A549 (cell line): ENCODE data around the gene ATP13A4. TPM values are rescaled to one million over a fixed set of nuclear protein-coding genes. Genes with fewer than 3 reads are reported as not detected.

ENCODE experiments used
- ATAC-seq, 2 experiments: fragments of 200-7000 bp in 1 of 2; fragments of >200 bp in 1 of 2; cut with Nextera tagmentation in 1 of 2; cut with Tn5 transposase in 1 of 2; 3 replicates each; pipeline versions ENCODE4 v1.8.0 to v1.9.1; 2018 to 2020; ENCODE audit warnings: mild to moderate bottlenecking in 1 of 2, moderate library complexity in 1 of 2
- CTCF ChIA-PET: fragments of 300-600 bp; sonication (Branson Sonifier 250); formaldehyde crosslinking; extraction: SDS; loops from one replicate; lab custom pipeline; 2021; ENCODE audit warnings: antibody characterized with exemption, inconsistent platforms; lab: Yijun Ruan, JAX
- POLR2A ChIA-PET: fragments of 350-600 bp; formaldehyde crosslinking; extraction: SDS; loops from one replicate; lab custom pipeline; 2021; ENCODE audit warnings: antibody characterized with exemption, inconsistent platforms; lab: Yijun Ruan, JAX
- DNase-seq, 2 experiments: peaks; one replicate each; pipeline versions ENCODE4 v3.0.0 to v3.0.0-alpha.2; 2011 to 2016; ENCODE audit warnings: low read depth in 1 of 2, low spot score in 1 of 2
- FAIRE-seq: peaks from 2 replicates; lab custom pipeline; 2011; peaks lifted over from hg19 to GRCh38; lab: Jason Lieb, UNC
- H3K27ac ChIP-seq, 2 experiments: fragments of >200 bp; sonication (Bioruptor Twin); formaldehyde crosslinking; 3 replicates each; pipeline ENCODE4 v1.5.1; 2016 to 2017
- H3K4me1 ChIP-seq: fragments of >200 bp; sonication (Bioruptor Twin); formaldehyde crosslinking; 3 replicates; pipeline ENCODE4 v1.6.1; 2016
- H3K4me2 ChIP-seq: fragments of >200 bp; sonication (Bioruptor Twin); formaldehyde crosslinking; 3 replicates; pipeline ENCODE4 v1.6.1; 2016
- H3K4me3 ChIP-seq: fragments of >200 bp; sonication (Bioruptor Twin); formaldehyde crosslinking; 3 replicates; pipeline ENCODE4 v1.5.1; 2016
- H3K9me3 ChIP-seq: fragments of >200 bp; sonication (Bioruptor Twin); formaldehyde crosslinking; 3 replicates; pipeline ENCODE4 v1.6.1; 2016
- BCL3 ChIP-seq: fragments of >200 bp; sonication (Bioruptor Twin); formaldehyde crosslinking; IDR thresholded peaks from 3 replicates; pipeline ENCODE4 v1.6.1; 2016
- BHLHE40 ChIP-seq: IDR thresholded peaks from 2 replicates; pipeline ENCODE4 v1.6.1; 2012; ENCODE audit warnings: low read depth, low read length, inconsistent platforms
- CBX8 ChIP-seq: fragments of 200-600 bp; sonication (generic); IDR thresholded peaks from 2 replicates; pipeline ENCODE4 v1.6.1; 2016
- CHD2 ChIP-seq: fragments of 150-350 bp; IDR thresholded peaks from 2 replicates; pipeline ENCODE4 v1.6.1; 2014; ENCODE audit warnings: low read length; ENCODE audit not compliant: partially characterized antibody
- CHD4 ChIP-seq: fragments of 200-600 bp; sonication (generic); IDR thresholded peaks from 2 replicates; pipeline ENCODE4 v1.6.1; 2016; ENCODE audit warnings: antibody characterized with exemption, mild to moderate bottlenecking, borderline replicate concordance
- E2F6 ChIP-seq: IDR thresholded peaks from 2 replicates; pipeline ENCODE4 v1.6.1; 2012; ENCODE audit warnings: low read depth, borderline replicate concordance
- ELK1 ChIP-seq: fragments of 150-350 bp; IDR thresholded peaks from 2 replicates; pipeline ENCODE4 v1.6.1; 2014; ENCODE audit warnings: low read depth, mild to moderate bottlenecking, low read length
- ESRRA ChIP-seq: fragments of 150-350 bp; IDR thresholded peaks from 2 replicates; pipeline ENCODE4 v1.6.1; 2014; ENCODE audit warnings: mild to moderate bottlenecking, low read length, borderline replicate concordance
- FOSB ChIP-seq: fragments of 250-450 bp; sonication (Bioruptor Pico); IDR thresholded peaks from 2 replicates; pipeline ENCODE4 v1.5.0; 2020; ENCODE audit warnings: mild to moderate bottlenecking, moderate library complexity
- FOSL2 ChIP-seq, 2 experiments: fragments of 450-650 bp in 1 of 2; fragments of >200 bp in 1 of 2; sonication (Bioruptor Twin) in 1 of 2; formaldehyde crosslinking; IDR thresholded peaks; 2 replicates each; pipeline versions ENCODE4 v1.5.0 to v1.6.1; 2016 to 2020; ENCODE audit warnings: mild to moderate bottlenecking in 1 of 2, moderate library complexity in 1 of 2
- GATA3 ChIP-seq: IDR thresholded peaks from 2 replicates; pipeline ENCODE4 v1.6.1; 2012; ENCODE audit warnings: borderline replicate concordance
- HES2 ChIP-seq: fragments of >200 bp; sonication (Bioruptor Twin); formaldehyde crosslinking; IDR thresholded peaks from 2 replicates; pipeline ENCODE4 v1.6.1; 2016
- HOXB5 ChIP-seq: fragments of 250-450 bp; sonication (Bioruptor Pico); IDR thresholded peaks from 2 replicates; pipeline ENCODE4 v1.5.0; 2020; ENCODE audit warnings: mild to moderate bottlenecking, moderate library complexity
- JUNB ChIP-seq: fragments of >200 bp; sonication (Bioruptor Twin); formaldehyde crosslinking; IDR thresholded peaks from 2 replicates; pipeline ENCODE4 v1.6.1; 2016
- MAZ ChIP-seq: fragments of 150-350 bp; IDR thresholded peaks from 2 replicates; pipeline ENCODE4 v1.6.1; 2014; ENCODE audit warnings: antibody characterized with exemption, low read depth, low read length, borderline replicate concordance
- NR3C1 ChIP-seq: fragments of >200 bp; sonication (Bioruptor Twin); formaldehyde crosslinking; IDR thresholded peaks from 3 replicates; pipeline ENCODE4 v1.6.1; 2017
- PHF8 ChIP-seq: fragments of 200-600 bp; sonication (generic); IDR thresholded peaks from 2 replicates; pipeline ENCODE4 v1.6.1; 2016; ENCODE audit warnings: low read depth, mild to moderate bottlenecking, antibody characterized with exemption, moderate library complexity, borderline replicate concordance
- POLR2AphosphoS2 ChIP-seq: conservative IDR thresholded peaks from 2 replicates; pipeline ENCODE4 v1.6.1; 2012; ENCODE audit warnings: low read length, improper control_type of control experiment, inconsistent platforms
- RCOR1 ChIP-seq: fragments of 150-350 bp; IDR thresholded peaks from 2 replicates; pipeline ENCODE4 v1.6.1; 2014; ENCODE audit warnings: antibody characterized with exemption, low read length, low read depth
- REST ChIP-seq: fragments of 200-600 bp; sonication (generic); IDR thresholded peaks from 2 replicates; pipeline ENCODE4 v1.6.1; 2016; ENCODE audit warnings: antibody characterized with exemption, mild to moderate bottlenecking, moderate library complexity
- RFX5 ChIP-seq: fragments of 450-650 bp; IDR thresholded peaks from 2 replicates; pipeline ENCODE4 v1.7.1; 2014; ENCODE audit warnings: antibody characterized with exemption, mild to moderate bottlenecking, moderate library complexity
- RNF2 ChIP-seq: fragments of 200-600 bp; sonication (generic); IDR thresholded peaks from 2 replicates; pipeline ENCODE4 v1.6.1; 2016; ENCODE audit warnings: low read depth, mild to moderate bottlenecking, antibody characterized with exemption, moderate library complexity, borderline replicate concordance
- SMC3 ChIP-seq: fragments of >200 bp; sonication (Bioruptor Twin); formaldehyde crosslinking; IDR thresholded peaks from 3 replicates; pipeline ENCODE4 v1.6.1; 2018; ENCODE audit warnings: inconsistent platforms
- SREBF2 ChIP-seq: fragments of 450-650 bp; IDR thresholded peaks from 2 replicates; pipeline ENCODE4 v1.6.1; 2014; ENCODE audit warnings: mild to moderate bottlenecking, moderate library complexity
- ZC3H11A ChIP-seq: fragments of 450-650 bp; IDR thresholded peaks from 2 replicates; pipeline ENCODE4 v1.6.1; 2014; ENCODE audit warnings: antibody characterized with exemption, mild to moderate bottlenecking
- ZFP36 ChIP-seq: fragments of 450-650 bp; IDR thresholded peaks from 2 replicates; pipeline ENCODE4 v1.6.1; 2014; ENCODE audit warnings: borderline replicate concordance; ENCODE audit not compliant: partially characterized antibody
- ZSCAN20 ChIP-seq: fragments of 250-450 bp; sonication (Bioruptor Pico); IDR thresholded peaks from 2 replicates; pipeline ENCODE4 v1.8.0; 2022; ENCODE audit warnings: mild to moderate bottlenecking, moderate library complexity
- WGBS: methylation state at CpG from one replicate; pipeline ENCODE4 v1.1.6; 2017; ENCODE audit errors: missing lambda C conversion rate; 5-methylcytosine and 5-hydroxymethylcytosine counted together
- polyA plus RNA-seq, 4 experiments: library from polyadenylated mRNA; depleted of rRNA in 3 of 4; stranded (reverse); fragments of >200 nt; fragmentation: RNase III in 1 of 4; extraction: RNeasy Plus Mini Kit Qiagen cat#74134 plus additional on column Dnase treatment in 1 of 4; gene quantifications; 2 replicates in 3 of 4; 3 replicates in 1 of 4; pipeline ENCODE4 v1.2.3, GENCODE V29; 2011 to 2017

Gene ATP13A4
- polyA plus RNA-seq, 2 of the 4 experiments (the other 2 are of a cell fraction), result 0.09 to 0.10 TPM

GRCh38 chr3:193407112-193407511 is 147.6 kb downstream of the ATP13A4 start:
- WGBS, result 18% methylated on average over 4 of the region's 6 CpGs
- no peak overlapping the region for H3K27ac ChIP-seq
- ATAC-seq (no peak), DNase-seq (no peak), FAIRE-seq (no peak)
- H3K4me3 ChIP-seq, result no peak overlapping the region
- ChIA-PET CTCF (no interaction called here), POLR2A (no interaction called here)
- H3K4me1 ChIP-seq, result no peaks in the 10 kb centered on the region
- H3K4me2 ChIP-seq, result no peak overlapping the region
- no peaks in the 10 kb centered on the region for H3K9me3 ChIP-seq
- no peak for TF ChIP-seq SREBF2
- TF ChIP-seq RNF2, result no peak
- no peak for TF ChIP-seq GATA3
- no peak for TF ChIP-seq POLR2AphosphoS2
- no peak for TF ChIP-seq CHD2
- no peak for TF ChIP-seq MAZ
- no peak for TF ChIP-seq CHD4
- no peak for TF ChIP-seq NR3C1
- TF ChIP-seq E2F6, result no peak
- no peak for TF ChIP-seq SMC3
- no peak for TF ChIP-seq CBX8
- TF ChIP-seq RFX5, result no peak

GRCh38 chr3:193403307-193403706 is 151.4 kb downstream of the ATP13A4 start:
- TF ChIP-seq SMC3 (no peak), ZC3H11A (no peak), FOSL2 (IDR thresholded peaks at IDR 0.05) (no peak), FOSL2 (CRISPR knock-in tag; IDR thresholded peaks at IDR 0.05) (no peak), PHF8 (no peak), RFX5 (no peak)
- Histone ChIP-seq H3K4me3 (no peak overlapping the region), H3K4me2 (no peak overlapping the region), H3K9me3 (no peaks in the 10 kb centered on the region), H3K4me1 (no peaks in the 10 kb centered on the region), H3K27ac (no peak overlapping the region)
- DNase-seq, result no peak
- ChIA-PET POLR2A (no interaction called here), CTCF (no interaction called here)
- FAIRE-seq, result no peak
- ATAC-seq, result no peak
- WGBS, result 7% methylated on average over 2 of the region's 2 CpGs

- no peak overlapping the region for H3K4me3 ChIP-seq
- no peaks in the 10 kb centered on the region for H3K4me1 ChIP-seq
- no peak for ATAC-seq
- no peak overlapping the region for H3K4me2 ChIP-seq
- H3K9me3 ChIP-seq, result no peaks in the 10 kb centered on the region
- CTCF ChIA-PET, result no interaction called here
- no peak for TF ChIP-seq ZSCAN20
- TF ChIP-seq PHF8, result no peak
- TF ChIP-seq HES2, result no peak
- TF ChIP-seq ZFP36, result no peak
- no peak for TF ChIP-seq RCOR1
- no peak for TF ChIP-seq BCL3
- TF ChIP-seq NR3C1, result no peak
- no peak for TF ChIP-seq HOXB5 (CRISPR knock-in tag)
- no peak for TF ChIP-seq ELK1
- TF ChIP-seq FOSB, result no peak
- no peak for TF ChIP-seq CHD4
- no peak for TF ChIP-seq RNF2
- no peak for TF ChIP-seq ZC3H11A
- TF ChIP-seq JUNB, result no peak
- no peak for TF ChIP-seq REST
- no peak for TF ChIP-seq BHLHE40
- TF ChIP-seq RFX5, result no peak
- no peak for TF ChIP-seq ESRRA
- DNase-seq, result no peak
- no peak for FAIRE-seq
- H3K27ac ChIP-seq, result no peak overlapping the region
- POLR2A ChIA-PET, result no interaction called here
Observed at GRCh38 chr3:193400304-193400703, 154.4 kb downstream of the ATP13A4 start.
